ENCODE data around the gene NRXN2.
A peak's percentile ranks its signal among the peaks of the same experiment; 100 is the strongest.
"Not testable (repeated sequence)": the region's sequence is repeated elsewhere in the genome, so short reads cannot be mapped to it uniquely, and the experiment has no call there.

NRXN2 gene

DNA sequence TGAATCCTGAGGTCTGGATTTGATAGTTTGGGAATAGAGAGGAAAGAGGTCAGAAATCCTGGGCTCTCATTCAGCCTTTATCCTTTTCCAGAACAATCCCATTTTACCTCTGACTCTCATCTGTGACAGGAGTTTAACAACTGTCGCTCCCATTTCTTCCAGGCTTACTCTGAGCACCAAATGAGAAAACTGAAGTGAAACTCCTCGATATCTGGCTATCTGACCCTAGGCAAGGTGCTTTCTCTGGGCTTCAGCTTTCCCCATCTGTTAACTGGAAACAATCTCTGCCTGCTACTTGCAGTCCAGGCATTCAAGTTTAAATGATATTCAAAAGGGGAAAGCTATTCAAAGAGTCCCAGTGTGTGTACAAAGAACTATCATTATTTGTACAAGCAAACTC, 50.1 kb downstream of the NRXN2 start:
- no peak for DNase-seq

DNA sequence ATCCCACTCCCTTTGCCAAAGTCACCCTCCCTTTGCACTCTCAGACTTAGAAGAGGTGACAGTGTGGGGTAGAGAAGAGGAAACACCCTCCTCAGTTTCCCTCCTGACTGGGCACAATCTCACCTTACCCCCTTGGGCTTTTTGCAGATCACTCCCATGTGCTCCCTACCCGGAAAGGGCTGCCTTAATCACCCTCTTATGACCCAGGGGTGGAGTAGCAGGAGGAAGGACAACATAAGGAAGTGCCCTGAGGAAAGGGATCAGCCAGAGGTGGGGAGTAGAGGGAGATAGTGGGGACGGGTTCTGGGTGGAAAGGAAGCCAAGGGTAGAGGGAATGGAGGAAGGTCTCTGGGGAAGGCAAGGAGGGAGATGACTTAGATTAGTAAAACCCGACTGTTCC, 52.0 kb downstream of the NRXN2 start:
- DNase-seq, result no peak

GRCh38 chr11:64667154-64667745, 55.7 kb downstream of the NRXN2 start:
- DNase-seq, result no peak

- no peak for DNase-seq
Observed at GRCh38 chr11:64665411-64665821, 57.6 kb downstream of the NRXN2 start.

DNA sequence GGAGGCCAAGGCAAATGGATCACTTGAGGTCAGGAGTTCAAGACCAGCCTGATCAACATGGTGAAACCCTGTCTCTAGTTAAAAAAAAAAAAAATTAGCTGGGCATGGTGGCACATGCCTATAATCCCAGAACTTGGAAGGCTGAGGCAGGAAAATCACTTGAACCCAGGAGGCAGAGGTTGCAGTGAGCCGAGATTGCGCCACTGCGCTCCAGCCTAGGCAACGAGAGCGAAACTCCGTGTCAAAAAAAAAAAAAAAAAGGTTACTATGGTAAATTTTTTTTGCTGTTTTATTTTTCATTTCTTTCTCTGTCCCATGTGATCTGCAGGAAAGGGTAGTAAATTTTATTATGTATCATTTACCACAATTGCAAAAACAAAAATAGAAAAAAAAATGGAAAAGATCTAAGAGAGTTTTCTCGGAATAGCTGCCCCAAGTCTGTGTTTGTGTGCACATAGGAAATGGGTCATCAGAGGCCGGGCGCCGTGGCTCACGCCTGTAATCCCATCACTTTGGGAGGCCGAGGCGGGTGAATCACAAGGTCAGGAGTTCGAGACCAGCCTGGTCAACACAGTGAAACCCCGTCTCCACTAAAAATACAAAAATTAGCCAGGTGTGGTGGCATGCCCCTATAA, 58.6 kb downstream of the NRXN2 start:
- DNase-seq, result not testable (repeated sequence)

GRCh38 chr11:64663656-64664055, 59.3 kb downstream of the NRXN2 start:
- DNase-seq, result no peak

DNA sequence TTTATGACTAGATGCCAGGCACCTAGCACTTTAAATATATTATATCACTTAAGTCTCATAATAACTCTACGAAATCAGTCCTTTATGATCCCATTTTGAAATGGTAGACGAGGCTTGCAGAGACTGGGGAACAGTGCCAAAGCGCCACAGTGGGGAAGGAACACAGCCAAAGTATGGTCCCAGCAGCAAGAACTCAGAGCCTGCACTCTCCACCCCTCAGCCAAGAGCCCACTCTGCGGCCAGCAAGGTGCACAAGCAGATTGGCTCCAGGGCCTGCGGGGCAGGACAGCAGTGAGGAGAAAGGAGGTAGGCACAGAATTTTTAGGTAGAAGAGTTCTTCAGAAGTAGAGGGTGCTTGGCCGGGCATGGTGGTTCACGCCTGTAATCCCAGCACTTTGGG, 61.4 kb downstream of the NRXN2 start:
- DNase-seq, result no peak

GRCh38 chr11:64661146-64661545, 61.9 kb downstream of the NRXN2 start:
- peak; percentile 96 for DNase-seq

- DNase-seq, result no peak
Observed at GRCh38 chr11:64660706-64661105, 62.3 kb downstream of the NRXN2 start.

- no peak for DNase-seq
Observed at GRCh38 chr11:64660205-64660604, 62.8 kb downstream of the NRXN2 start.

DNA sequence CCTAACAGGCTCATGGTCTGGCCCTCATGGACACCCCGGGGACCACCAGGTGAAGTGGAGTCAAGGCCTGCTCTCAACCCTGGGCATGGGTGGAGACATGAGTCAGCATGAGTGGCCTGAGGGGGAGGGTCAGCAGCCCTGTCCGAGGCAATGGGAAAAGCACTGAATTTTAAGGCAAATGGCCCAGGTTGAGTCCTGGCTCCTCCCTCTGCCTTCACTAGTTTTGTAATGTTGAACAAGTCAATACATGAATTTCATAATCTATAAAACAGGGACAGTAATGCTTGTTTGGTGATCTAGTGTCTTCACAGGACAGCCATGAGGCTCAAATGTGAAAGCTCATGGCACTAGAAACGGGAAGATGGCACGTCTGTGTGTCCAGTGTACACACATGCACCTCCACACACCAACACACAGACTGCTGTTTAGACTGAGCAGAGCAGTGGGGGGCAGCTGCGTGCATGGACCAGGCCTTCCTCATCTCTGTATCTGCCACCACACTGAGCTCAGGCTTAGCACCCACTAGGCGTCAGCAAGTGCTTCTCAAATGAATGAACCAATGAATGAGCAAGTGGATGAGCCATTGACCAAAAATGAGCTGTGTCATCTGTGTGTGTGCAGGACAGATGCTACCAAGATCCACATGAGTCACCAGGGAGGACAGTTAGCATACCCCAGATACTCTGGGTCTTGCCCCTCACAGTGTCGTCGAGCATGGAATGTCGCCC, 63.4 kb downstream of the NRXN2 start:
- DNase-seq, result peak; percentile 98

DNA sequence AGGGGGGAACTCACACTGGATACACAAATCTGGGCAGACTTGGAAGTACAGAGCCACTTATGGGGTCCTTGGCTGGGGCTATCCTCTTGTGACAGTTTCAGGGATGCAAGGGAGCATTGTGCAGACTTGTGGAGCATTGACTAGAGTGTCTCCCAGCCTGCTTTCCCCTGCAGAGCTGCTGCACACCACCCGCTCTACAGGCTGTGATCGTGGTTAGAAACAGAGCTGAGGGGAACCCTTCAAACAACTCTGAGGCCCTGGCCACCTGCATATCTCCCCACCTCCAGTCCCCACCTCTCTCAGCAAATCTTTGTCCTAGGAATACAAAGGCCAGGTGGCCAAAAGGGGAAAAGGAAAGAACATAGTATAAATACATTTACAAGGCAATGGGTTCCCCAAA, 64.7 kb downstream of the NRXN2 start:
- DNase-seq, result no peak

GRCh38 chr11:64656862-64657261, 66.1 kb downstream of the NRXN2 start:
- DNase-seq, result no peak

DNA sequence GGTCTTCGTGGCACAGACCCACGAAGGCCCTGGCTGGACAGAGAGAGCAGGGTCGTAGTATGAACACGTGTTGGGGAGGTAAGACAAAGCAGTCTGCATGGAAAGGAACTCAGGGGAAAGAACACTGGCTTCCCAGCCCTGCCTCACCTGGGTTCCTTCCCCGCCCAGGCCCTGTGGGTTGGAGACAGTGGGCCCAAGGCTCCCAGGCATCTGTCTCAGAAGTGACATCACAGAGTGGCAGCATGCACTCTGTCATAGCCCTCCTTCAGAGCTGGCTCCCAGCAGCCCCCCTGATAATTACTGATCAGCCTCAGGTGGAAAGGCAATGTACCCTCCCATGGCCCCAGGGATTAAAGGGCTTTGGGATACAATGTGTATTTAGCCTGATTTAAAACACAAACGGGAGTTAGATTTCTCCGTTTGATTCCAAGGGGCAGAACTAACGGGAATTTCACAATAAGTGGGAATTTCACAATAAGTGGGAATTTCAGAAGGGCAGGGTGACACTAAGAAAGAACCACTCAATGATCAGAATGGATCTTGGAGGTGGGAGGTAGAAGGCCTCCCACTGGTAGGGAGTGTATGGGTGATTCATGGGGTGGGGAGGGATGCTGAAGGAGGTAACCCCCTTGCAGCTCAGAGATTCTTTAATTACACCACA, 66.9 kb downstream of the NRXN2 start:
- peak; percentile 34 for DNase-seq

GRCh38 chr11:64654958-64655541, 67.9 kb downstream of the NRXN2 start:
- DNase-seq, result no peak

- DNase-seq, result no peak
Observed at GRCh38 chr11:64654439-64654838, 68.6 kb downstream of the NRXN2 start.

DNA sequence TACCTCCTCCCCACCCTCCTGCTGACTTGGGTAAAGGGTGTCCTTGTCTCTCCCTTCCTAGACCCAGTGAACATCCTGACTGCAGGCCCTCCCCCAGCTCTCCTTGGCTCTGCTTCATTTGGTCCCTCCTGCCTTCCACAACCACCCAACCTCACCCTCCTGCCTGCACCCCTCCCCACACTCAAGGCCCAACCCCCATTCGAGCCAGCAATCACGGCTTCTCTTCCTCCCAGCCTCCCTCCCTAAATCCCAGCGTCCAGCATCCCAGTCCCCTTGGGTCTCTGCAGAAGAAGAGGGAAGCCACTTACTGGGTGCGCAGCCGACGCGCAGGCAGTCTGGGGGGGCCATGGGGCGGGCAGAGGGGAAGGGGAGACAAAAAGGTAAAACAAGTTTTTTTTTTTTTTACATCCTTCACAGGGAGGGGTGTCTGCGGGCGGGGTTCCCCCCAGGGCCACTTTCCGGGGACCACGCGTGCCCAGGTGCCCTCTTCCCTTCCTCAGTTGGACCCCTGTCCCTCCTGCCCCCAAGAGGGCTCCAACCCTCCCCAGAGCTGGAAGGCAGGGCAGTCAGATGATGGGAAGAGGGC, 69.5 kb downstream of the NRXN2 start:
- DNase-seq, result no peak

GRCh38 chr11:64652586-64653387, 70.2 kb downstream of the NRXN2 start:
- peak; percentile 67 for DNase-seq

DNA sequence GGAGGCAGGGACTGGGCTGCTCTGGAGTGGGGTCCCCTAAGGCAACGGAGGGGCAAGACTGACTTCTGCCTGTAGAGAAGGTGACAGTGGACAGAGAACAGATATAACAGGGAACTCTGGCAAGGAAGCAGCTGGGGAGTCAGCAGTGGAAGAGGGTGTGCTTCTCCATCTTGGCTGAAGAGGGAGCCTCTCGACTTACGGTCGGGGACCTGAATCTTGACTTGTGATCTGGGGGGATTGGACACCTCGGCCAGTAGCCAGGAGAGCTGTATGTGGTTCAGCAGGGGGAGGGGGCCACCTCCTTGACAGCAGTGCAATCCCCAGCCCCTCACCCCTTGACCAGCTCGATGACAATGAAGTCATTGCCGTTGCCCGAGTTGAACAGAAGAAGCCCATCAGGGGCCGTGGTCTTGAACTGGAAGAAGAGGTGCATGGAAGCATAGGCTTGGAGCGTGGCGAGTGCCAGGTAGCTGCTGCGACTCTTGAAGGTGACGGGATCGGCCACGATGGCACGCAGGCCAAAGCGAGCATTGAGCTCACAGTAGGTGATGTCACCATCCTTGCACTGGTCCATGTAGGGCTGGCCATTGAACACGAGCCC, 72.0 kb downstream of the NRXN2 start:
- peak; percentile 29 for DNase-seq

DNA sequence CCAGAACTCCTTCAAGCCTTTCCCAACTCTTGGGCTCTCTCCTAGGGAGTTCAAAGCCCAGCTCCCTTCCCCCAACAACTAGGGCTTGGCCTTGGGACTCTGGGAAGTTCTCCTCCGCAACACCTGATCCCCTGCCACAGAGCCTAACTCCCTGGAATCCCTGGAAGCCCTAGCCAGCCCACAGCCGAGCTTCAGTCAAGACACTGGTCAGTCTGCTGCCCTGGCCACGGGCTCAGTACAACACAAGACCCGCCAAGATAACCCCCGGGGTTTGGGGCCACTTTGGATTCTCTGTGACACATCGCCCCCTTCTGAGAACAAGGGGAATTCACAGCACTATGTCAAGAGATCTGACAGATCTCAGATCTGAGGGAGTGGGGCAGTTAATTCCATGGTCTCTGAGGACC, 73.7 kb downstream of the NRXN2 start:
- peak; percentile 13 for DNase-seq

DNA sequence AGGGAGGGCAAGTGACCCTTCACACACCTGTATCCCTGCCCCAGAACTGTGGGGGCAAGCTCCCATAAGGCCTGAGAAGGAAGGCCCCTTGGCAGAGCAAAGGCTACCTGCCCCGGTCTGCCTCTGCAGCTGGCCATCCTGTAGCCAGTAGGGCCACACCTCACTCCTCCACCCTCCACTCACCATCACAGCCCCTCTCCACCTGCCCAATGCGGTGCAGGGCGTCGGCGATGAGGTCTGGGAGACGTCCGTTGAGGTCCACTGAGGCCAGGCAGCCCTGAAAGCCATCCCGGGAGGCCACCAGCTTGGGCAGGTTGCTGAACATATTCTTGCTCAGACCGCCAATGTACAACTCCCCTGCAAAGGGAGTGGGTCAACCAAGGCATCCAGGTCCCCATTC, 74.4 kb downstream of the NRXN2 start:
- DNase-seq, result no peak

All from fibroblast of skin of scalp (primary cell).